Fibroblast of mammary gland (primary cell): ENCODE results near the gene GRK5.
"Not testable (repeated sequence)": the region's sequence is repeated elsewhere in the genome, so short reads cannot be mapped to it uniquely, and the experiment has no call there.

Experiments
- DNase-seq: peaks from one replicate; pipeline ENCODE4 v3.0.0-alpha.2; 2010; ENCODE audit warnings: low read depth
- H3K4me3 ChIP-seq: 2 replicates; pipeline ENCODE4 v1.5.1; 2011; ENCODE audit warnings: low read depth, mild to moderate bottlenecking, low read length, moderate library complexity; ENCODE audit not compliant: control insufficient read depth
- CTCF ChIP-seq: conservative IDR thresholded peaks from 2 replicates; pipeline ENCODE4 v1.5.1; 2011; ENCODE audit warnings: low read depth, low read length, inconsistent platforms; ENCODE audit not compliant: control insufficient read depth, insufficient read depth

GRK5 gene

GRCh38 chr10:119166564-119166963 is 40.8 kb upstream of the GRK5 start:
- TF ChIP-seq CTCF = no peak
- no peak for DNase-seq
- no peak overlapping the region for H3K4me3 ChIP-seq

DNA sequence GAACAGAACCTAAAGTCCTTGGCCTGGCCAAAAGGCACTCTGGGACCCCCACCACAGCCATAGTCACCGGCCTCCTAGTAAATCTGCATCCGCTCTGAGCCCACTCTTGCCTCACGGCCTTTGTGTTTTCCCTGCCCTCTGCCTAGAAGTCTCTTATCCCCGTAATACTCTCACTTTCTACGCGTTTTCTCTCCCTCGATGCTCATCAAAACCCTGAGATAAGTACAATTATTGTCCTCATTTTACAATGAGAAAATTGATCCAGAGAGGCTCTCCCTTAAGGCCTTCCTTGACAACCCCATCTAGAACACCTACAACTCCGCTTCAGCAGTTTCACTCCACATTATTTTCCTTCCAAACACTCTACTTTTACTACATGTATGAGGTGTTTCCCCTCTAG is 40.3 kb upstream of the GRK5 start:
- no peak overlapping the region for H3K4me3 ChIP-seq
- DNase-seq = no peak
- TF ChIP-seq CTCF = no peak

DNA sequence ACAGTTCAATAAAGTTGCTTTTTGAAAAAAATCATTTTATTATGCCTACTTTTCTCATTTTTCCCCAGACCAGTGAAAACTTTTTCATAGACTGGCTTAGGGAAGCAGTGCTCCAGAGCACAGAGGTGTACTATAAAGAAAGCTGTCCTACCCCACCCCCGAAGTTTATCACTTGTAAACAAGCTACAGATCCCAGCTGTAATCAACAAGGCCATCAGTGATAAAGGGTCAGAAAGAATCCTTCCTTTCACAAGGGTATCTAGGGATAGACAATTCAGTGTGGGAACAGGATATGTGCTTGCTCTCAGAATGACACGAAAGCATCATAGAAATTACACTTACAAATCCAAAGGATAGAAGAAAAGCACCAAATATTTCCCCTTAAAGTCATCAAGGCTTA is 33.3 kb upstream of the GRK5 start:
- H3K4me3 ChIP-seq = no peak overlapping the region
- no peak for TF ChIP-seq CTCF
- DNase-seq = no peak

GRCh38 chr10:119176166-119176565 is 31.2 kb upstream of the GRK5 start:
- H3K4me3 ChIP-seq = no peak overlapping the region
- peak; percentile 23 for DNase-seq
- TF ChIP-seq CTCF = no peak

DNA sequence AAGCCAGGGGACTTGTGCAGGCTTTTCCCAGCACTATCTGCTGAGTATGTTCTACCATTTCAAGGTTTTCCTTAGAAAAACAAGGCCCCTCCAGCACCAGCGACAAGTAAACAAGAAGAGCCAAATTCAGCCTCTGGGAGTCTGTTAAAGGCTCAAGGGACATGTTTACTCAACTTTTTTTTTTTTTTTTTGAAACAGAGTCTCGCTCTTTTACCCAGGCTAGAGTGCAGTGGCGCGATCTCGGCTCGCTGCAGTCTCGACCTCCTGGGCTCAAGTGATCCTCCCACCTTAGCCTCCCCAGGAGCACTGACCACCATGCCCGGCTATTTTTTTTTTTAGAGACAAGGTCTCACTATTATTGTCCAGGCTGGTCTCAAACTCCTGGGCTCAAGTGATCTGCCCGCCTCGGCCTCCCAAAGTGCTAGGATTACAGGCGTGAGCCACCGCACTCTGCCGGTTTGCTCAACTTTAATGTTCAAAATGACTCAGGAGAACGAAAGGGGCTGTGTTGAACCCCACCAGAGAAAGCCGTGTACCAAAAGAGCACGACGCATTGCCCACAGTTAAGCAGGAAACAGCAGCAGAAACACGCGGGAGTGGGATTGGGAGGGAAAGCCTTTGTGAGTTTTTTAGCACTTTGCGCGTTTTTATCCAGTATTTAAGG is 29.5 kb upstream of the GRK5 start:
- DNase-seq = peak; percentile 43
- TF ChIP-seq CTCF = no peak
- peak overlapping the region; percentile 96 for H3K4me3 ChIP-seq

GRCh38 chr10:119178372-119179119 is 28.8 kb upstream of the GRK5 start, which contains the start of gene PRDX3:
TSS of gene PRDX3 (minus strand) at chr10:119178812. CDS start at chr10:119178790, 22 bp downstream.
- TF ChIP-seq CTCF = peak; percentile 3
- peak within 1 kb of the TSS; percentile 96 for H3K4me3 ChIP-seq
- DNase-seq = peak; percentile 78

GRCh38 chr10:119180850-119181400 is 26.4 kb upstream of the GRK5 start:
- DNase-seq, H3K4me3 ChIP-seq: not testable (repeated sequence)
